Kidney (tissue), 14 donors: ENCODE results near the gene SAMD13. TPM values are rescaled to one million over a fixed set of nuclear protein-coding genes. Genes with fewer than 3 reads are reported as not detected.

Experiments used
- DNase-seq, 5 donors: peaks; one replicate each; pipeline ENCODE4 v3.0.0-alpha.2; 2013 to 2020
- FAIRE-seq: peaks from 2 replicates; lab custom pipeline; 2012; peaks lifted over from hg19 to GRCh38; lab: Jason Lieb, UNC
- H3K27ac ChIP-seq, 2 donors: one replicate each; pipeline ENCODE4 v1.7.0; 2013; ENCODE audit warnings: low read depth in 2 of 2, low read length in 2 of 2, inconsistent platforms in 1 of 2
- H3K27me3 ChIP-seq: one replicate; pipeline ENCODE4 v1.7.1; 2013; ENCODE audit warnings: low read length, inconsistent platforms; ENCODE audit not compliant: control insufficient read depth, insufficient read depth
- H3K36me3 ChIP-seq, 3 donors: one replicate each; pipeline versions ENCODE4 v1.7.0 to v1.7.1; 2013; ENCODE audit warnings: low read length in 3 of 3, control low read depth in 1 of 3, inconsistent platforms in 1 of 3; ENCODE audit not compliant: insufficient read depth in 3 of 3, control insufficient read depth in 2 of 3
- H3K4me1 ChIP-seq, 3 donors: one replicate each; pipeline versions ENCODE4 v1.7.0 to v1.7.1; 2013; ENCODE audit warnings: low read length in 3 of 3, inconsistent platforms in 1 of 3, low read depth in 1 of 3; ENCODE audit not compliant: control insufficient read depth in 2 of 3, insufficient read depth in 2 of 3
- H3K4me3 ChIP-seq, 3 donors: one replicate each; pipeline versions ENCODE4 v1.7.0 to v1.8.1; 2013; ENCODE audit warnings: low read length in 3 of 3, control low read depth in 1 of 3, inconsistent platforms in 1 of 3
- H3K9ac ChIP-seq, 3 donors: one replicate each; pipeline versions ENCODE4 v1.7.0 to v1.7.1; 2013; ENCODE audit warnings: low read length in 3 of 3, control low read depth in 1 of 3, inconsistent platforms in 1 of 3
- H3K9me3 ChIP-seq, 3 donors: one replicate each; pipeline versions ENCODE4 v1.7.0 to v1.7.1; 2013; ENCODE audit warnings: low read length in 3 of 3, control low read depth in 1 of 3, inconsistent platforms in 1 of 3; ENCODE audit not compliant: control insufficient read depth in 2 of 3, insufficient read depth in 1 of 3
- CTCF ChIP-seq: IDR thresholded peaks from 3 replicates; pipeline ENCODE4 v1.5.1; 2012; ENCODE audit warnings: mild to moderate bottlenecking, moderate library complexity, borderline replicate concordance; ENCODE audit not compliant: insufficient read depth; ENCODE audit errors: extremely low read depth
- intact Hi-C: fragments of 100-400 bp; cut with DNase I; formaldehyde crosslinking; loops from one replicate; pipeline ENCODE4 v1.11.1; 2022
- polyA plus RNA-seq: library from polyadenylated mRNA; stranded (reverse); fragments of 350-450 nt; fragmentation: Illumina TruSeq; extraction: RNeasy Lipid Tissue Mini Kit (QIAGEN cat#74804); gene quantifications from one replicate; pipeline ENCODE4 v1.2.3, GENCODE V29; 2014; ENCODE audit warnings: low read depth, low replicate concordance; ENCODE audit not compliant: insufficient read depth
- total RNA-seq: library from RNA; stranded (reverse); fragmentation: NEBNext Ultra II Directional; extraction: Animal tissue kit (Norgen Biotek cat#: 25700); gene quantifications from one replicate; pipeline ENCODE4 v1.2.1, GENCODE V29; 2021
- donor health status: control.
- donor health status: control.
- donor health status: control.
- donor health status: control.
- donor health status: control.
- donor health status: DM: yes; HTN: yes; CAD: no.
- donor health status: Normal renal cell carcinoma (clear cell type).

Gene SAMD13
- total and polyA plus RNA-seq, 2 donors from 2014 or later: 2.9 to 4.5 TPM

GRCh38 chr1:84298684-84299535 is 2.6 kb upstream of the SAMD13 start:
- peaks cover 0 to 2% (median 0%) of the 10 kb centered on the region in 3 donors for H3K9me3 ChIP-seq
- peaks cover 0 to 16% (median 8%) of the 10 kb centered on the region in 3 donors for H3K4me1 ChIP-seq
- no peaks in the 10 kb centered on the region for H3K27me3 ChIP-seq
- DNase-seq (peak; percentile 64 to 79 (median 73)), FAIRE-seq (no peak)
- peak overlapping the region; percentile 81 to 85 for H3K27ac ChIP-seq
- TF ChIP-seq CTCF: no peak
- intact Hi-C loops: no loop called here
- H3K9ac ChIP-seq: peak overlapping the region; percentile 14 to 80 (median 58)
- no peaks in the 10 kb centered on the region for H3K36me3 ChIP-seq
- H3K4me3 ChIP-seq: peak overlapping the region; percentile 82 to 88 (median 86)

- no peak for FAIRE-seq
- peaks cover 0 to 16% (median 8%) of the 10 kb centered on the region in 3 donors for H3K4me1 ChIP-seq
- intact Hi-C loops: no loop called here
- peak overlapping the region; percentile 62 to 81 for H3K27ac ChIP-seq
- H3K9me3 ChIP-seq: peaks cover 0 to 2% (median 0%) of the 10 kb centered on the region in 3 donors
- TF ChIP-seq CTCF: no peak
- peak overlapping the region; percentile 82 to 88 (median 86) for H3K4me3 ChIP-seq
- no peaks in the 10 kb centered on the region for H3K27me3 ChIP-seq
- DNase-seq: peak in 2 of 5 donors; percentile 21 to 39
- no peaks in the 10 kb centered on the region for H3K36me3 ChIP-seq
- peak overlapping the region in 2 of 3 donors; percentile 58 to 80 for H3K9ac ChIP-seq
These were observed 1.9 kb upstream of the SAMD13 start for GRCh38 chr1:84299536-84300170.

- FAIRE-seq: no peak
- Histone ChIP-seq H3K9me3 (peaks cover 0 to 2% (median 0%) of the 10 kb centered on the region in 3 donors), H3K4me1 (peaks cover 0 to 16% (median 8%) of the 10 kb centered on the region in 3 donors), H3K4me3 (no peak overlapping the region), H3K36me3 (no peaks in the 10 kb centered on the region), H3K27ac (no peak overlapping the region), H3K9ac (no peak overlapping the region), H3K27me3 (no peaks in the 10 kb centered on the region)
- TF ChIP-seq CTCF: no peak
- no peak for DNase-seq
- intact Hi-C loops: no loop called here
These were observed 1.0 kb upstream of the SAMD13 start for GRCh38 chr1:84300501-84300900.
